Stomach (tissue), 4 donors: Measurements from ENCODE around the gene INSIG1.

Experiments
- CTCF ChIP-seq, 7 experiments: fragments of 450-650 bp in 4 of 7; fragments of 200-600 bp in 3 of 7; sonication (generic) in 3 of 7; IDR thresholded peaks; one replicate each; pipeline ENCODE4 v1.5.1; 2016 to 2019; ENCODE audit warnings: antibody characterized with exemption in 7 of 7, control low read depth in 2 of 7, mild to moderate bottlenecking in 1 of 7
- EP300 ChIP-seq: sonication (generic); formaldehyde crosslinking; IDR thresholded peaks from one replicate; pipeline ENCODE4 v1.6.1; 2017; ENCODE audit warnings: antibody characterized with exemption
- POLR2A ChIP-seq, 4 donors: fragments of 450-650 bp; IDR thresholded peaks; one replicate each; pipeline ENCODE4 v1.6.1; 2016; ENCODE audit warnings: antibody characterized with exemption in 4 of 4, control low read depth in 2 of 4, mild to moderate bottlenecking in 1 of 4, moderate library complexity in 1 of 4

- TF ChIP-seq CTCF (IDR thresholded peaks at IDR 0.05) (no peak), EP300 (no peak), POLR2A (IDR thresholded peaks at IDR 0.05) (no peak)
Observed at GRCh38 chr7:155286686-155287085, 11.0 kb upstream of the INSIG1 start.
